GM19452 (cell line): Measurements from ENCODE around the gene OSBPL5.

Source experiments
- ATAC-seq: cut with Tn5 transposase; IDR thresholded peaks from one replicate; pipeline ENCODE4 v1.9.1; 2021; ENCODE audit not compliant: unreplicated experiment

OSBPL5 gene, protein sequence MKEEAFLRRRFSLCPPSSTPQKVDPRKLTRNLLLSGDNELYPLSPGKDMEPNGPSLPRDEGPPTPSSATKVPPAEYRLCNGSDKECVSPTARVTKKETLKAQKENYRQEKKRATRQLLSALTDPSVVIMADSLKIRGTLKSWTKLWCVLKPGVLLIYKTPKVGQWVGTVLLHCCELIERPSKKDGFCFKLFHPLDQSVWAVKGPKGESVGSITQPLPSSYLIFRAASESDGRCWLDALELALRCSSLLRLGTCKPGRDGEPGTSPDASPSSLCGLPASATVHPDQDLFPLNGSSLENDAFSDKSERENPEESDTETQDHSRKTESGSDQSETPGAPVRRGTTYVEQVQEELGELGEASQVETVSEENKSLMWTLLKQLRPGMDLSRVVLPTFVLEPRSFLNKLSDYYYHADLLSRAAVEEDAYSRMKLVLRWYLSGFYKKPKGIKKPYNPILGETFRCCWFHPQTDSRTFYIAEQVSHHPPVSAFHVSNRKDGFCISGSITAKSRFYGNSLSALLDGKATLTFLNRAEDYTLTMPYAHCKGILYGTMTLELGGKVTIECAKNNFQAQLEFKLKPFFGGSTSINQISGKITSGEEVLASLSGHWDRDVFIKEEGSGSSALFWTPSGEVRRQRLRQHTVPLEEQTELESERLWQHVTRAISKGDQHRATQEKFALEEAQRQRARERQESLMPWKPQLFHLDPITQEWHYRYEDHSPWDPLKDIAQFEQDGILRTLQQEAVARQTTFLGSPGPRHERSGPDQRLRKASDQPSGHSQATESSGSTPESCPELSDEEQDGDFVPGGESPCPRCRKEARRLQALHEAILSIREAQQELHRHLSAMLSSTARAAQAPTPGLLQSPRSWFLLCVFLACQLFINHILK

DNA sequence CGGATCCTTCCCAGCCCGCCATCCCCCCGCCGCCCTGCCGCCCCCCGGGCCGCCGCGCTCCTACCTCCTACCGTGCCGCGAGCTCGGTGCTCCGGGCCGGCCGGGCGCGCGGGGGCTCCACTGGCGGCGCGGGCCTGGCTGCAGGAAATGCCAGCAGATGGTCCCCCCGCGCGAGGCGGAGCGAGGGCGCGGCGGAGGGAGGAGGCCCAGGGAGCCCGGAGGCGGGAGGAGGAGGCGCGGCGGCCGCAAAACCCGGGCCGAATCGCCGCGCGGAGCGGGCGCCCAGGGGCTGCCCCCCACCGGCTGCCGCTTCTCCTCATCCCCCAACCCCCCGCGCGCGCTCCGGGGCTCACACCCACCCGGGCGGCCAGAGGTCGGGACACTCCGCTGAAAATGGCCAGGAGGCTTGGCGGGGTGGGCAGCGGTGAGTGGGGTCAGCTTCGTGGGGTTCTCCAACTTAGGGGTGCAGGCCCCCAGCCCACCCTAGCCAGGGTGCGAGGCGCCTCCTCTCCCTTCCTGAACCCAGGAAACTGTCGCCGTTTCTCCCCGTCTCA, at the start of gene OSBPL5:
Gene OSBPL5, minus strand, starts transcription at position 159 of the 554 bp plus-strand sequence. CDS start 36,162 bp downstream, outside the sequence.
- no peak for ATAC-seq

DNA sequence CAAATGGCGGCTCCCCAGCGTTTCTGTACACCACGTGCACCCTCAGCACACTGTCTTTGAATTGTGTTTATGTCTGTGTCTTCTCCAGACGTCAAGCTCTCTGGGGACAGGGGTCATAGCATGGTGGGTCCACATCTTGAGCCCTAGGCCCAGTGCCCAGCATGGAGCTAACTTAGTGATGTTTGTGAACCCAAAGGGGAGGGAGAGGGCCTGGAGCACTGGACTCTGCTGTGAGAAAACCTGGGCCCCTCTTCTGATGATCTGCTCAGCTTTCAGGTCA, 49.2 kb upstream of the OSBPL5 start:
- ATAC-seq, result no peak

DNA sequence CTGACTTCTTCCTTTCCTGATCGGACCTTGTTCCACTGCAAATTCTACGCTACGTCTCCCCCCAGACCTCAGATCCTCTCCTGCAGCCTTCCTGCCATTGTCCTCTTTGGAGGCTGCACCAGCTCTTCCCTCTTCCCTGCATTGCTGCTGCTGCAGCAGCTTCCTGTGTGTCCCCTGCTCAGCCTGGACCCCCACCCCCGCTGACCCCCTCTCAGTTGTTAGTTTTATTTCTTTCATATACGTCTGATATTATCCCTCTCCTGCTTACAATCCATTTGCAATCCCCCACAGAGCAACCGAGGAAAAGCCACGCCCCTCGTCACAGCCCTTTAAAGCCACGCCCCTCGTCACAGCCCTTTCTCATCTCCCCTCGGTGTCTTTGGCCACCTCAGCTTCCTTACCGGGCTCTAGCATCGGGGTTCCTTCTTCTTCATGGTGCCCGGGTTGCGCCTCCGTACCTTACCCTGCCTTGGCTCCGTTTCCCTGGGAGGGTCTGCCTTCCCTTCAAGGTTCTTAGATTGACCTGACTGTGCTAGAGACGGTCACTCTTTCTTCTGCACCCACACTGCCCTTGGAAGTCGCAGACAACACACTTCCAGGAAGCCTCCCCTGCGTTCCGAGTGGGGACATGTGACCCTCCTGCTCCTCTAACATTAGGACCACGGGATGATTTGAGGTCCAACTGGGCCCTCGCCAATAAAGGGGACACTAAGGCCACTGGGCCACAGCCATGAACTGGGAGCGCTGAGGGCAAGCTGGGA, 48.7 kb upstream of the OSBPL5 start:
- ATAC-seq, result no peak

DNA sequence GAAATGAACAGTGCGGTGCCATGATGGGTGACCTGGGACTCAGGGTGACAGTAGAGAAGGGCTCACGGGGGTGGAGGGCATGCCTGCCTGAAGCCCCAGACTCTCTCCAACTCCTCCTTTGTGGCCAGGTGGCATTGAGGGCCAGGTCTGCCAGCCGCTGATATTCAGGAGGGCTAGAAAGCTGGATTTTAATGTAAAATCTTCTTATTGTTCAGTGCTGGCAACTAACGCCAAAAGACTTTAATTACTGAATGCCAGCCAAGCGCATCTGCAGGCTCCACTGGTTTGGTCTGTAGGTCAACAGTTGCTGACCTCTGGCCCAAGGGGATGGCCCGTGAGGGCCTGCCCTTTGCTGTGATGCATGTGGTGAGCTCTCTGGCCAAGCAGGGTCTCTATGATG, 43.2 kb upstream of the OSBPL5 start:
- ATAC-seq, result no peak

DNA sequence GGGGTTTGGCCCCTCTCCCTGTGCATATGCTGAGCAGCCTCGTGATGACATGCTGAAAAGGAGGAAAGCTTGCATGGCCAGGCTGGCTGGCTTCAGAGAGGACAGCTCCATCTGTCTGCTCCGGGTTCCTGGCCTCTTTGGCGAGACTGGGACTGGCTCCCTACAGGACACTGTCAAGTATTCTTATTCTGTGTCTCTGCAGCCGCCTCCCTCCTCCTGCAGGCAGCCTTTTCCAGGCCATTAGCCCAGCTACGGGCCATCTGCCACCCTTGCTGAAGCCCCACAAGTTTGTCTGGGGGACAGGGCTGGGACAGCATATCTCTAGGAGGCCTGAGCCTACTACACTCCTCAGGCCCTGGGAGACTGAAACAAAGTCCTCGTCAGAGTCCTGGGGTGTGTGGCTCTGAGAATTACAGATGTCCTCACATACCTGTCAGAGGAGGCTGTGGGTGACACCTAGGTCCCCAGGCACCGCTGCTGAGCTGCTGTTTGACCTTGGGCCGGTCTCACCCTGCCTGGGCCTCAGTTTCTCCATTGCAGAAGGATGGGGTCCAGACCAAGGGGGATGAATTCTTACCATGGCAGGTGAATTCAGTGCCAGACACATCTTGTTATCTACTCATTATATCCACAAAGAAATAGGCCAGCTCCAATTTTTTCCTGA, 42.5 kb upstream of the OSBPL5 start:
- no peak for ATAC-seq

DNA sequence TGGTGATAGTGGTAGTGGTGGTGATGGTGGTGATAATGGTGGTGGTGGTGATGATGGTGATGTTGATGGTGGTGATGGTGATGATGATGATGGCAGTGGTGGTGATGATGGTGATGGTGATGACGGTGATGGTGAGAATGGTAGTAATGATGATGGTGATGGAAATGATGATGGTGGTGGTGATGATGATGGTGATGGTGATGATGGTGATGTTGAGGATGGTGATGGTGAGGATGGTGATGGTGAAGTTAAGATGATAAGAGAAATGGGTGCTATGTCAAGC, 41.8 kb upstream of the OSBPL5 start:
- ATAC-seq, result no peak

DNA sequence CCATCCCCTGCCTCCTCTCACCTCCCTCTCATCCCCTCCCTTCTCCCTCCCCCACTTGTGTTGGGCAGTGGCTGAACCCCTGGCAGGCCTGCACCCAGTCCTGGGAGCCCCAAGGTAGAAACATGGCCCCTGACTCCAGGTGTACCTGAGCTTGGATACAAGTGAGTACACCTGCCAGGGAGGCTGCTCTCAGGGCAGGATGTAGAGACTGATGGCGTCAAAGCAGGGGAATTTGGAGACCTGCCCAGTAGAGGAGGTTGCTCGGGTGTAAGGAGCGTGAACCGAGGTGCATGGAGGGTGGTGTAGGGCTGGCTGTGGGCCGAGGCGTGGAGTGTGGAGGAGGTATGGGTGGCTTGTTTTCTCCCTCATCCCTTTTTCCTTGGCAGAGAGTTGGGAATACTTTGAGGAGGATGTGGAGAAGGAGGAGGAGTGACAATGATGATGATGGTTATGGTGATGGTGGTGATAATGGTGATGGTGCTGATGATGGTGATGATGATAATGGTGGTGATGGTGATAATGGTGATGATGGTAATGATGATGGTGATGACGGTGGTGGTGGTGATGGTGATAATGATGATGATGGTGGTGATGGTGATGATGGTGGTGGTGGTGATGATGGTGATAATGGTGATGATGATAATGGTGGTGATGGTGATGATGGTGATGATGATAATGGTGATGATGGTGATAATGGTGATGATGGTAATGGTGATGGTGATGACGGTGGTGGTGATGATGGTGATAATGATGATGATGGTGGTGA, 41.2 kb upstream of the OSBPL5 start:
- no peak for ATAC-seq

DNA sequence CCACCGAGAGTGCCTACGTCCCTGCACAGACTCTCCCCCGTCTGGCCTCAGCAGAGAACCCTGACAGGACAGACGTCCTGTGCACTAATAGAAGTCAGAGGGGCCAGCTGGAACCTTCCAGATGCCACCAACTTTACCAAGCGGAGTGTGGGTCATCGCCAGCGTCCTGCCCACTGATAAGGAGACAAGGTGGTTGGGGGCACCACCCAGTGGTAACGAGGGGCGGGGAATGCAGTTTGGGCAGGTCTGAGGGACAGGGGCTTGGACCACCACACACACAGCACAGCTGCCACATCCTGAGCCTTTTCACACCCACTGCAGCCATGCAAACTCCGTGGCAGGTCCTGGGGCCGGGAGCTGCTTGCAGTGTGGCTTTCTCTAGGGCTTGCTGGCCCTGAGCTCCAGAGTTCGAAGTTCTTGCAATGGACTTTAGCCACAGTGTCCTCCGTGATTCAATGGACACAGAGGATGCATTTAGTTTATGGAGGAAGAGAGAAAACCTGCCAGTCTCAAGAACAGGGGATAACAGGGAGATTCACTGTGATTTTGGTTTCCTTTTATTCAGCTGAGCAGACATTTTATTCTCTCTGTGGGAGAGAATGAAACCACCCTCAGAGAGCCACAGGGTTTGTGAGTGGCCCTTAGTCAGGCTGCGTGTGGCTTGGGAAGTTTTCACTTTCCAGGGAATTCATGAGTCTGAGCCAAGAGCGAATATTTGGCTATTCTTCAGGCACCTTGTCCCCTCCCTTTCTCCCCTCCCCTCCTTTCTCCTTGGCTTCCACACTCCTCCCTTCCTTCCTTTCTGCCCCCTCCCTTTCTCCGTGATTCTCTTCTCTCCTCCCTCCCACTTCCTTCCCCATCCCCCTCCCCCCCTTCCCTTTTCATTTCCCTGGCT, 40.4 kb upstream of the OSBPL5 start:
- ATAC-seq, result no peak

DNA sequence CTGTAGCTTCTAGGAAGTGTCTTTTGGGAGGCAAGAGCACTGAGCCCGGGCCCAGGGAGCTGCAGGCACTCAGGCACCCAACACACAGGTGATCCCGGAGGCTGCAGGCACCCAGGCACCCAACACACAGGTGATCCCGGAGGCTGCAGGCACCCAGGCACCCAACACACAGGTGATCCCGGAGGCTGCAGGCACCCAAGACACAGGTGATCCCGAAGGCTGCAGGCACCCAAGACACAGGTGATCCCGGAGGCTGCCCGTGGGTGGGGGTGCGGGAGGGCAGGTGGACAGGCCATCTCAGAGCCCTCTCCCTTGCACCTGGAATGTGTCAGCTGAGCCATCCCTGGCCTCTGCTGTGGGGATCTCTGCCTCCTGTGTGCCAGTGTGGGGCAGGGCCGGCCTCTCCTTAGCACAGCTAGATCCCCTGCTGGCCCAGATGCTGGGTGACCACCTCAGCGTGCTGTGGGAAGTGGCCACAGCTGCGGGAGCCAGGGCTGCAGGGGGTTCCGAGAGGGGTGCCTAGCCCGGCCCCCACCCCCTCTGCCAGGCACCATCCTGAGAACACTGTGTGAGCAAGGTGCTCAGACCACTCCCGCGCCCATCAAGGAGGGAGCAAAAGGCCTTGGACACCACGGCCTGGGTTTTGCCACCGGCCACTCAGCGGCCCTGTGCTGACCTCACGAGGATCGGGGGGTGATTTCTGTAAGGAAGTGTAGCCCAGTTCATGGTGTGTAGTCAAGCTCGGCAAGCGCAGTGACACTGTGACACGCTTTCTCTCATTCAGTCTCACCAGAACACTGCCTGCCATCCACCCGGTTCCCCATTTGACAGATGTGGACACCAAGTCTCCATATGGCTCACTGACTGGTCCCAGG, 39.3 kb upstream of the OSBPL5 start:
- ATAC-seq, result no peak

DNA sequence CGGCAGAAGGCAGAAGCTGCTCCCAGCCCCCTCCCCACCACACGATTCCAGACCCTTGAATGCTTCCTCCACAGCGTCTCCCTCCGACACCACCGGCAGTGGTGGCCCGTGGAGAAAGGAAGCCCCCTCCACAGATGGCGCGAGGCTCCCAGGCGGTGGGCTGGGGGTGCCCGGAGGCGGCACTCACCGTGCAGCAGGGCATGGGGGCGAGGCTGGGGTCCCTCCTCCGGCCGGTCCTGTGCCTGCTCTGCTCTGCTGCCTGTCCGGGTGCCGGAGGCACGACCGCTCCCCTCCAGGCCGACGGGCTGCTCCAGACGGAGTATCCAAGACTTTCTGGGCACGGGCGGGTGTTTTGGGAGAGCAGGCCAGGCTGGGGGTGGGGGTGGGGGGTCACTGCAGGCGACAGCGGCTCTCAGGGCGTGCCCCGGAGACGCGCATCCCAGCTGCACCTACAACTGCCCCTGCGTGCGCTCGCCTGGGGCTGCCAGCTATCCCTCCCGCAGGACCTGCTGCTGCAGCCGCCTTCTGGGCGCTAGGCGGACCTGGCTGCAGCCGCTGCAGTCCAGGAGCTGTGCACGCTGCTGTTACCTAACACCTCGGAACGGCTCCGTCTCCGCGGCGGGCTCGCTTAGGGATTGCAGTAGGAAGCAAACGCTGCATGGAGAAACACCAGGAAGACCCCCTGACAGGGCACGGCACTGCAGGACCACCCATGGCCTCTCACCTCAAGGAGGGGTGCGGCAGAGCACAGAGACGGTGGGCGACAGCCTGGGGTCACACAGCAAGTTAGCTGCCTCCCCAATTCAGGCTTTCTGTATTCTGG, 38.3 kb upstream of the OSBPL5 start:
- ATAC-seq, result no peak

DNA sequence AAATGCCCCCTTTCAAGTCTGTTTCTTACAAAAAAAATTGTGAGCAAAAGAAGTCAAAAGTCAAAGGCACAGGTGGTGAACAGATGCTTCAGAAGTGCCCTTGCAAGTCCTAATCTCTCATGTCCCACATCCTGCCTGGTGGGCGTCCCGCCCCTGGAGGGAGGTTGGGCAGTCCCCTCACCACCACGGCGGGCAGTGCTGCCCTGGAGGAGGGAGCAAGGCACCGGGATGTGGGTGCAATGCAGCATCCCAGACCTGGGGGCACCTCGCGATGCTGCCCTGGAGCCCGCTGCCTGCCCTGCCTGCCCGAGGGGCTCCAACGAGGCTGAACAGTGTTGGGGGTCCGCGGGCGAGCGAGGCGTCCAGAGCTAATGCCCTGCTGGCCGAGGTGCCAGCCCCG, 37.6 kb upstream of the OSBPL5 start:
- ATAC-seq, result no peak

DNA sequence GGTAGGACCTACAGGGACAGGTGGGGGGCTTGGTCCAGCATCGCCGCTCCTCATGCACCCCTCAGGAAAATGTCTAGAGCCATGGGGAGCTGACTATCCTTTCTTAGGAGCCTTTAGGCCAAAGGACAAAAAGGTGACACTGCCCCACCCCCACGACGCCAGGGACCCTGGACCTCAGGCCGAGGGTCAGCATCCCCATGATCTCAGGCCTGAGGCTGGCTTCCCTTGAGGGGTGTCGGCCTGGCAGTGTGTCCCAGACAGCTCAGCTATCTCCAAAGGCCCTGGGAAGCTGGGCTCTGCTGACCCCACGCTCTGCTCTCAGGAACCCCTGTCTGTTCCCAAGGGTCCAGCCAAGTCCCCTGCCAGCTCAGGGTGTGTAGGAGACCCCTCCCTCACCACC, 37.2 kb upstream of the OSBPL5 start:
- no peak for ATAC-seq

DNA sequence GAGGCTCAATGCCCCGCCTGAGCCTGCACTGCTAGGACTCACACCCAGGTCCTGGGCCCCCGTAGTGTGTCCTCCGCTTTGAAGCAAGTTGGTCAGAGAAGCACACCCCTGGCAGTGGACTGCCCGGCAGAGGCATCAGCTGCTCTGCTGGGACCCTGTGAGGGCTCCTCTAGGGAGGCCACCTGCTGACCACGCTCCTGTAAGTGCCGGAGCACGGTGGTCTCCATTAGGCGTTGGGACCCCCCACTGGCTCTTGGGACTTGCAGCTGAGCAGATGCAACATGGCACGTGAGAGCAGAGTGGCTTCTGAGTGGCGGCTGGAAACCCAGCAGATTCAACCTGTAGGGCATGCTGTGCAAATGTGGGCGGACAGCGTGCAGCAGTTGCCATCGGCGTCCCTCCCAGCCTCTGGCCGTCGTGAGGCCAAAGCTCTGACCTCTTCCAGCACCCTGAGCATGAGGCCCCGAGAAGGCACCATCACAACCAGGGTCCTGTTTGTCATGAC, 36.6 kb upstream of the OSBPL5 start:
- no peak for ATAC-seq

DNA sequence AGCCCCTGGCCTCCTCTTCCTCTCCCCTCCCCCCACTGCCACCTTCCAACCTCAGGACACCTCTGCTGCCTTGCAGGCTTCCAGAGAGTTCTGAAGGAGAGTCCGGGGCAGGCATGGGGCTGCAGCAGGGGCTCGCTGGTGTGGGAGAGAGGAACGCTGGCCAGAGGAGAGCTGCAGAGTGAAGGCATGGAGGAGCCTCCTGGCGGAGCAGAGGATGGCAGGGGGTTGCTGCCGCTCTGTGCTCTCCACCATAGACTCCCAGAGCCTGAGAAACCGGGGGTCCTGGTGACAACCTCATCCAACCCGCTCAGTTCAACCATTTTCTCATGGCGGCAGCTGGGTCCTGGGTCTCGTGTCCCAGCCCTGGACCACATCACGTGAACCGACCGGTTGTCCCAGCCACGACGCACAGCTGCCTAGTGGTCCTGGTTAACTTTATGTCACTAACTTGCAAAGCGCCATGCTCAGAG, 36.0 kb upstream of the OSBPL5 start:
- ATAC-seq, result no peak

DNA sequence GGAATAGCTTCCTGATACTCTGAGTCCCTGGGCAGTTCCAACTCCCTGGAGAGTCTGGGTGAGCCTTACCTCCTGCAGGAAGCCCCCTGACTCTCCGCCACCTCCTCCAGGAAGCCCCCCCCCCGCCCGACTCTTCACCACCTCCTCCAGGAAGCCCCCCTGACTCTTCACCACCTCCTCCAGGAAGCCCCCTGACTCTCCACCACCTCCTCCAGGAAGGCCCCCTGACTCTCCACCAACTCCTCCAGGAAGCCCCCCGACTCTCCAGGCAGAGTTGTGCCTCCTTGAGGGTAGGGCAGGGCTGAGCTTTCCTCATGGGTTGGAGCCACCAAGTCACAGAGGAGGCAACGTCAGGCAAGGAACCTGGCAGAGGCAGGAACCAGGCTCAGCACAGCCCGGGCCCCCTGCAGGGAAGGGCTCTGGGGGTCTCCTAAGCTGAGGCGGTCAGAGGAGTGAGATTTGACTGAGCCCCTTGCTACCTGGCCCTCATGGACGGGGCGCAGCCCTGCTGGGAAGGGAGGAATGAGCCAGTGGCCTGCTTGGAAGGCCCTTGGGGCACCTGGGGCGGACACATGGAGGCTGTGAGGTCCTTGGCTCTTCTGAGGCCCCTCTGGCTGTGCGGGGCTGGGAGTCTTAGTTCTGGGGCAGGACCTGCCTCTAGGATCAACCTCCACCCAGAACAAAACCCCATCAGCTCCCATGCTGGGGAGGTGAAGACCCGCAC, 35.4 kb upstream of the OSBPL5 start:
- no peak for ATAC-seq

DNA sequence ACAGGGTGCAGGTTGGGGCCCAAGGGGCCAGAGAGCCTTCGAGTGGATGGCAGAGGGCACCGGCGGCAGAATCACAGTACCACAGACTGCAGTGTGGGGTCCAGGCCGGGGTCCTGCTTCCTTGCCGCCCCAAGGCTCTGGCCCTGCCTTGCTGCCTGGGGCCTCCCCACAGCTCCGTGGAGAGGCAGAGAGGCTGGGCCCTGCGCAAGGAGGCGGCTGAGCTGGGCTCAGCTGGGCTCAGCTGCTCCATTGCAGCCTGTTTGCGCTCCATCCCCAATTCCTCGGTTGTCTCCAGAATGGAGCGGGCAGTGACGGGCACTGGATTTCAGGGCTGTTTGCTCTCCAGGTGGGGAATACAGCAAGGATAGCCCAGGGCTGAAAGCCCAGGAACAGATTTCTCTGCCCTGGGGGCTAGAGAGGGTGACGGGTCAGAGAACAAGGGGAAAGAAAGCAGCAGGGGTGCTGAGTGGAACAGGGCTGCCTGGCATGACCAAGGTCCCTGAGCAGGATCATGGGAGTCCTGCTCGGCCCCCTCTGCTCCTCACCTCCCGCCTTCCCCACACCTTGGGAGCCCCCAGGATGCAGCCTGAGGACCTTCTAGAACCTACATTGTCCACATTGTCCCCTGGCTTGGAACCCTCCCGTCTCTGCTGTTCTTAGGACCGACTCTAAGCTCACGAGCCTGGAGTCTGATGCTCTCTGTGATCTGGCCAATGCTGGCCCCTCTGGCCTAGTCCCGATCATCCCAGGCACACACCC, 34.6 kb upstream of the OSBPL5 start:
- ATAC-seq, result no peak
